Peyer's patch (tissue), 4 donors: ENCODE results near the gene PIK3C3.

Source experiments
- CTCF ChIP-seq, 6 experiments: fragments of 450-650 bp in 4 of 6; fragments of 200-600 bp in 2 of 6; sonication (generic) in 1 of 6; IDR thresholded peaks; one replicate each; pipeline ENCODE4 v1.5.1; 2017 to 2019; ENCODE audit warnings: antibody characterized with exemption in 6 of 6, mild to moderate bottlenecking in 3 of 6, moderate library complexity in 1 of 6
- POLR2A ChIP-seq, 2 donors: fragments of 450-650 bp; IDR thresholded peaks; one replicate each; pipeline ENCODE4 v1.5.1; 2017; ENCODE audit warnings: antibody characterized with exemption in 2 of 2, mild to moderate bottlenecking in 2 of 2, moderate library complexity in 2 of 2

GRCh38 chr18:41989508-41989907 is 34.5 kb downstream of the PIK3C3 start:
- TF ChIP-seq CTCF (IDR thresholded peaks at IDR 0.05) (no peak), POLR2A (IDR thresholded peaks at IDR 0.05) (no peak)
